ENCODE measurements around the gene PLEKHG4. TPM values are rescaled to one million over a fixed set of nuclear protein-coding genes. Genes with fewer than 3 reads are reported as not detected.

Gene PLEKHG4
- total and polyA plus RNA-seq, 9 donors: 7.6 to 13.2 (median 10.1) TPM

DNA sequence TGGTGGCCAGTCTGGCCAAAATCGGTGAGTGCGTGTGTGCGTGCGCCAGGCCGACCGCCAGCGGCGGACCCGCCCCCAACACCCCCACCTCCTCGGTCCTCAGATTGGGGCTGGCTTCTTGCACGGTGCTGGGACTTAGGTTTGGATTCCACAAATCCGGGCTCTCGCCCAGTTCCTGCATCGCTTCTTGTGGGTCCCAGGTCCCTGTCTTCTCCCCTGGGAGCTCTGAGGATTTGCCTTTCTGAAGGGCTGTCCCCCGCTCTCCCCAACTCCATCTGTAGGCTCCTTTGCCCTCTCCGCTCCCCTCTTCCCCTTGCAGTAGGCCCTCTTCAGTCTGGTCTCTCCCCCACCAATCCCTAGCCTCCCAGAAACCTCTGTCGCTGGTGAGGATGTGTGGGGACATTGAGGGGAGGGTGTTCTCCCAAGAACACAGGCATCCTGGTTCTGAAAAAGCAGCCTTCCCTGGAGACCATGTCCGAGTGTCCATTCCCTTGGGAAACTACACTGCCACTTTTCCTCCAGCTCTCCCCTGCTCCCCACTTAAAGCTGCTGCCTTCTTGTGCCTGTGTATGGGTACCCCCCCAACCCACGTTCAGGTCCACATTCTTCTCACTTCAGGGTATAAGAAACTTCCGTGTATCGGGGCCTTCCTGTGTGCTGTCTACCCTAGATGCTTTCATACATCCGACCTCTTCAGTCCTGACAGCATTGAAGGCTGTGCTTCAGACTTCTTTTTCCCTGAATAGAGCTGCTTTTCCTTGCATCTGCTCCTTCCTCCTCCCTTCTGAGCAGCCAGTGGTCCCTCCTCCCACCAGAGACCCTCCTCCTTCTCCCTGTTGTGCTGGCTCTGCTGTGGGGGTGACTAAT lies 29.9 kb upstream of the PLEKHG4 start:
- 6% methylated on average over 18 of the region's 22 CpGs for whole genome bisulfite sequencing (ENCODE audit: insufficient coverage)

DNA sequence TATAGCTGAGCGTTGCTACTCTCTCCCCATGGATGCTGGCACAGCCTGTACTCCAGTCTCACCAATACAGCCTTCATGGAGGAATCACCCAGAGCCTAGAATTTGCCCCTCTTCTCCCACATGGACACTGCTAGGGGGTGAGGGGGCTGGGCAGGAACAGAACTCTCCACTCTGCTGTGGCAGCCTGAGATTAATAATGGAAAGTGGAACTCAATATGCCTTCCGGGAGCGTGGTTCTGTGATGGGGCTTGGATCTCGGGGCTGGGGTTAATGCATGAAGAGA lies 29.3 kb upstream of the PLEKHG4 start:
- 69% methylated on average over 3 of the region's 4 CpGs for WGBS (ENCODE audit: insufficient coverage)
- DNase-seq: no peak

More for the DNA sequence above, 29.9 kb upstream of the PLEKHG4 start:
- Histone ChIP-seq H3K9me3 (replicated peaks; ENCODE audit: control insufficient read depth, low read depth, low read length) (no peaks in the 10 kb centered on the region), H3K36me3 (ENCODE audit: control insufficient read depth, insufficient read depth, low read length) (no peaks in the 10 kb centered on the region), H3K4me3 (ENCODE audit: low read length) (peak overlapping the region; percentile 36), H3K27me3 (ENCODE audit: control insufficient read depth, insufficient read depth, low read length) (peaks cover 24% of the 10 kb centered on the region), H3K4me1 (ENCODE audit: control insufficient read depth, insufficient read depth, low read length) (peaks cover 53% of the 10 kb centered on the region), H3K27ac (ENCODE audit: low read length) (no peak overlapping the region)
- no peak for DNase-seq

GRCh38 chr16:67252609-67253497 lies 26.5 kb upstream of the PLEKHG4 start:
- peaks cover 23% of the 10 kb centered on the region for H3K27me3 ChIP-seq (ENCODE audit: control insufficient read depth, insufficient read depth, low read length)
- peaks cover 26% of the 10 kb centered on the region for H3K4me1 ChIP-seq (ENCODE audit: control insufficient read depth, insufficient read depth, low read length)
- WGBS (ENCODE audit: insufficient coverage): 82% methylated on average over 3 of the region's 4 CpGs
- no peak overlapping the region for H3K27ac ChIP-seq (ENCODE audit: low read length)
- no peaks in the 10 kb centered on the region for H3K9me3 ChIP-seq (replicated peaks; ENCODE audit: control insufficient read depth, low read depth, low read length)
- peak; percentile 56 for DNase-seq
- no peaks in the 10 kb centered on the region for H3K36me3 ChIP-seq (ENCODE audit: control insufficient read depth, insufficient read depth, low read length)
- H3K4me3 ChIP-seq (ENCODE audit: low read length): no peak overlapping the region

More for the DNA sequence above, 29.3 kb upstream of the PLEKHG4 start:
- no peaks in the 10 kb centered on the region for H3K9me3 ChIP-seq (replicated peaks; ENCODE audit: control insufficient read depth, low read depth, low read length)
- peaks cover 24% of the 10 kb centered on the region for H3K27me3 ChIP-seq (ENCODE audit: control insufficient read depth, insufficient read depth, low read length)
- H3K4me1 ChIP-seq (ENCODE audit: control insufficient read depth, insufficient read depth, low read length): peaks cover 47% of the 10 kb centered on the region
- no peaks in the 10 kb centered on the region for H3K36me3 ChIP-seq (ENCODE audit: control insufficient read depth, insufficient read depth, low read length)
- H3K4me3 ChIP-seq (ENCODE audit: low read length): no peak overlapping the region
- H3K27ac ChIP-seq (ENCODE audit: low read length): no peak overlapping the region

- H3K9me3 ChIP-seq (replicated peaks; ENCODE audit: control insufficient read depth, low read depth, low read length): no peaks in the 10 kb centered on the region
- 76% methylated on average over 16 of the region's 18 CpGs for WGBS (ENCODE audit: insufficient coverage)
- no peaks in the 10 kb centered on the region for H3K36me3 ChIP-seq (ENCODE audit: control insufficient read depth, insufficient read depth, low read length)
- H3K4me1 ChIP-seq (ENCODE audit: control insufficient read depth, insufficient read depth, low read length): peaks cover 6% of the 10 kb centered on the region
- no peak overlapping the region for H3K27ac ChIP-seq (ENCODE audit: low read length)
- DNase-seq: no peak
- no peak overlapping the region for H3K4me3 ChIP-seq (ENCODE audit: low read length)
- H3K27me3 ChIP-seq (ENCODE audit: control insufficient read depth, insufficient read depth, low read length): peaks cover 4% of the 10 kb centered on the region
Observed at GRCh38 chr16:67254801-67255552, 24.4 kb upstream of the PLEKHG4 start.

DNA sequence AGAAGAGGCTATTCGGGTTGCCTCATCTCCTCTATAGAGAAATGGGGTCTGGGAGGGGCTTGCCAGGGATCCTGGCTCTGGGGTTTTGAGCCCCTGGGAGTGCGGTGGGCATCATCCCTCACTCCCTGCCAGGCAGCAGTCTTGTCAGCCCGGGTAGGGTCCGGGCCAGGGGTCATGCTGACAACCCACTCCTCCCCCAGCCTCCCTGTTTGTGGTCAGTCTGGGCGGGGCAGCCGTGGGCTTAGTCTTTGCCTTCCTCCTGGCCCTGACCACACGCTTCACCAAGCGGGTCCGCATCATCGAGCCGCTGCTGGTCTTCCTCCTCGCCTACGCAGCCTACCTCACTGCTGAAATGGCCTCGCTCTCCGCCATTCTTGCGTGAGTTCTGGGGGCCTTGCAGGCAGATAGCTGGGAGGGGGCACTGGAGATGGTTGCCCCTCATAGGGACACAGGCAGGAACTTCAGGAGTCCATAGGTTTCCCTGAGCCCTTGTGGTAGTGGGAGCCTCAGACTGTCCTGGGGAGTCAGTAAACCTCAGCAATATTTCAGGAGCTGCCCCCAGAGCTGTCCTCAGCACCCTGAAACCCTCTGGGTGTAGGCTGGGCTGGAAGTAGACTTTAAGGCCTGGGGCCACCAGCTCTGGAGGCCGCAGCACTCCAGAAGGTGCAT lies 23.6 kb upstream of the PLEKHG4 start:
- Histone ChIP-seq H3K36me3 (ENCODE audit: control insufficient read depth, insufficient read depth, low read length) (no peaks in the 10 kb centered on the region), H3K4me3 (ENCODE audit: low read length) (no peak overlapping the region), H3K27me3 (ENCODE audit: control insufficient read depth, insufficient read depth, low read length) (no peaks in the 10 kb centered on the region), H3K4me1 (ENCODE audit: control insufficient read depth, insufficient read depth, low read length) (peaks cover 8% of the 10 kb centered on the region), H3K9me3 (replicated peaks; ENCODE audit: control insufficient read depth, low read depth, low read length) (no peaks in the 10 kb centered on the region), H3K27ac (ENCODE audit: low read length) (no peak overlapping the region)
- 92% methylated on average over 15 of the region's 17 CpGs for WGBS (ENCODE audit: insufficient coverage)
- DNase-seq: no peak

- 92% methylated on average over 8 of the region's 11 CpGs for WGBS (ENCODE audit: insufficient coverage)
- no peaks in the 10 kb centered on the region for H3K27me3 ChIP-seq (ENCODE audit: control insufficient read depth, insufficient read depth, low read length)
- no peaks in the 10 kb centered on the region for H3K36me3 ChIP-seq (ENCODE audit: control insufficient read depth, insufficient read depth, low read length)
- no peak for DNase-seq
- H3K4me3 ChIP-seq (ENCODE audit: low read length): no peak overlapping the region
- H3K9me3 ChIP-seq (replicated peaks; ENCODE audit: control insufficient read depth, low read depth, low read length): no peaks in the 10 kb centered on the region
- H3K4me1 ChIP-seq (ENCODE audit: control insufficient read depth, insufficient read depth, low read length): peaks cover 12% of the 10 kb centered on the region
- H3K27ac ChIP-seq (ENCODE audit: low read length): no peak overlapping the region
Observed at GRCh38 chr16:67256701-67257230, 22.6 kb upstream of the PLEKHG4 start.

DNA sequence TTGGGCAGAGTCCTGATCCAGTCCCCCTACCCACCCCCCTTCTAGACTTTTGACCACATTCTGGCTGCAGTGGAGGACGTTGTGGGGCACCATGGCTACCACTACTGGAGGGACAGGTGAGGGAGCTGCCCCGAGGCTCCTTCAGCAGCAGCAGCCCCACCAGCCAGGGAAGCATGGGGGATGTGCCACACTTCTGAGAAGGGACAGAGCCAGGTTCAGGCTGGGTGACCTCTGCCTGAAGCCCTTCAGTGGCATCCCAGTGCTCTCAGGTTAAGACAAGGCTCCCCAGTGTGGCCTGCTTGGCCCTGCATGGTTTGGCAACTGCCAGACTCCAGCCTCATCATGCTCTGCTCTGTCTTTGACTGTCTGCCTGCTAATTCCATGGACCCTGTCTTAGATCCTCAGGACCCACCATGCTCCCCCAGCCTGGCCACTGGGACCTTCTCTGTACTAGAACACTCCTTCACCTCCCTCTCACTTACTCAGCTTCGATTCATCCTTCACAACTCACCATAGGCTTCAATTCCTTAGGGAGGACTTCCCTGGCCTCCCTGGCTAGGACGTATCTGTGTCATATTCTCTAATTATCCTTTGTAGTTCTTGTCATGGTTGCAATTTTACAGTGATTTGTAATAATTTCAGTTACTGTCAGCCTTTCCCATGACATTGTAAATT lies 21.7 kb upstream of the PLEKHG4 start:
- DNase-seq: no peak
- Histone ChIP-seq H3K4me3 (ENCODE audit: low read length) (no peak overlapping the region), H3K9me3 (replicated peaks; ENCODE audit: control insufficient read depth, low read depth, low read length) (no peaks in the 10 kb centered on the region), H3K27ac (ENCODE audit: low read length) (no peak overlapping the region), H3K4me1 (ENCODE audit: control insufficient read depth, insufficient read depth, low read length) (peaks cover 9% of the 10 kb centered on the region), H3K36me3 (ENCODE audit: control insufficient read depth, insufficient read depth, low read length) (no peaks in the 10 kb centered on the region), H3K27me3 (ENCODE audit: control insufficient read depth, insufficient read depth, low read length) (no peaks in the 10 kb centered on the region)
- WGBS (ENCODE audit: insufficient coverage): 63% methylated on average over 2 of the region's 4 CpGs

GRCh38 chr16:67258161-67258835 lies 21.0 kb upstream of the PLEKHG4 start:
- no peak overlapping the region for H3K27ac ChIP-seq (ENCODE audit: low read length)
- WGBS (ENCODE audit: insufficient coverage): 82% methylated on average over 9 of the region's 11 CpGs
- no peak for DNase-seq

GRCh38 chr16:67259705-67260104 lies 19.6 kb upstream of the PLEKHG4 start:
- Histone ChIP-seq H3K4me1 (ENCODE audit: control insufficient read depth, insufficient read depth, low read length) (peaks cover 7% of the 10 kb centered on the region), H3K27me3 (ENCODE audit: control insufficient read depth, insufficient read depth, low read length) (no peaks in the 10 kb centered on the region), H3K9me3 (replicated peaks; ENCODE audit: control insufficient read depth, low read depth, low read length) (no peaks in the 10 kb centered on the region), H3K27ac (ENCODE audit: low read length) (no peak overlapping the region), H3K36me3 (ENCODE audit: control insufficient read depth, insufficient read depth, low read length) (no peaks in the 10 kb centered on the region), H3K4me3 (ENCODE audit: low read length) (no peak overlapping the region)
- no peak for DNase-seq
- 88% methylated on average over 12 of the region's 12 CpGs for WGBS (ENCODE audit: insufficient coverage)

More at GRCh38 chr16:67258161-67258835, 21.0 kb upstream of the PLEKHG4 start:
- Histone ChIP-seq H3K4me1 (ENCODE audit: control insufficient read depth, insufficient read depth, low read length) (peaks cover 7% of the 10 kb centered on the region), H3K36me3 (ENCODE audit: control insufficient read depth, insufficient read depth, low read length) (no peaks in the 10 kb centered on the region), H3K4me3 (ENCODE audit: low read length) (no peak overlapping the region), H3K27me3 (ENCODE audit: control insufficient read depth, insufficient read depth, low read length) (no peaks in the 10 kb centered on the region), H3K9me3 (replicated peaks; ENCODE audit: control insufficient read depth, low read depth, low read length) (no peaks in the 10 kb centered on the region)
